Fibroblast of lung (primary cell): ENCODE results near the gene ZNF544. TPM values are rescaled to one million over a fixed set of nuclear protein-coding genes. Genes with fewer than 3 reads are reported as not detected.

Experiments used
- DNase-seq, 2 donors: peaks; one replicate each; pipeline versions ENCODE4 v3.0.0 to v3.0.0-alpha.2; 2010; ENCODE audit warnings: low read depth in 2 of 2
- H2AFZ ChIP-seq: 2 replicates; pipeline ENCODE4 v1.5.1; 2012; ENCODE audit warnings: low read length, control low read depth, inconsistent platforms
- H3K27ac ChIP-seq: 2 replicates; pipeline ENCODE4 v1.5.1; 2011; ENCODE audit warnings: low read length, control low read depth; ENCODE audit not compliant: insufficient read depth
- H3K27me3 ChIP-seq: 2 replicates; pipeline ENCODE4 v1.5.1; 2011; ENCODE audit warnings: mild to moderate bottlenecking, low read length; ENCODE audit not compliant: control insufficient read depth, insufficient read depth
- H3K36me3 ChIP-seq: 2 replicates; pipeline ENCODE4 v1.5.1; 2011; ENCODE audit warnings: low read length; ENCODE audit not compliant: control insufficient read depth, insufficient read depth
- H3K4me1 ChIP-seq: 2 replicates; pipeline ENCODE4 v1.5.1; 2011; ENCODE audit warnings: low read length; ENCODE audit not compliant: control insufficient read depth, insufficient read depth; ENCODE audit errors: extremely low read depth
- H3K4me2 ChIP-seq: 2 replicates; pipeline ENCODE4 v1.5.1; 2011; ENCODE audit warnings: low read length, control low read depth; ENCODE audit not compliant: insufficient read depth; ENCODE audit errors: extremely low read depth
- H3K4me3 ChIP-seq, 4 experiments: fragments of 200-600 bp in 1 of 4; sonication (generic) in 1 of 4; replicated peaks in 1 of 4; 2 replicates each; pipeline ENCODE4 v1.5.1; 2011 to 2016; ENCODE audit warnings: low read length in 4 of 4, low read depth in 3 of 4, mild to moderate bottlenecking in 3 of 4, control low read depth in 2 of 4, inconsistent platforms in 1 of 4, mixed read lengths in 1 of 4; ENCODE audit not compliant: insufficient read depth in 1 of 4; ENCODE audit errors: control extremely low read depth in 1 of 4
- H3K79me2 ChIP-seq: 2 replicates; pipeline ENCODE4 v1.5.1; 2012; ENCODE audit warnings: mild to moderate bottlenecking, low read length, inconsistent platforms; ENCODE audit not compliant: control insufficient read depth, insufficient read depth
- H3K9ac ChIP-seq: 2 replicates; pipeline ENCODE4 v1.5.1; 2011; ENCODE audit warnings: mild to moderate bottlenecking, low read length, control low read depth; ENCODE audit not compliant: insufficient read depth
- H3K9me3 ChIP-seq: 2 replicates; pipeline ENCODE4 v1.5.1; 2012; ENCODE audit warnings: low read depth, low read length; ENCODE audit not compliant: control insufficient read depth, insufficient read depth
- H4K20me1 ChIP-seq: 2 replicates; pipeline ENCODE4 v1.5.1; 2011; ENCODE audit warnings: low read length; ENCODE audit not compliant: control insufficient read depth, insufficient read depth; ENCODE audit errors: extremely low read depth
- CTCF ChIP-seq, 2 donors: IDR thresholded peaks in 1 of 2; conservative IDR thresholded peaks in 1 of 2; 1 replicate in 1 of 2; 2 replicates in 1 of 2; pipeline ENCODE4 v1.5.1; 2011 to 2012; ENCODE audit warnings: low read length in 2 of 2, control low read depth in 1 of 2, inconsistent platforms in 1 of 2, low read depth in 1 of 2, mild to moderate bottlenecking in 1 of 2
- EZH2 ChIP-seq: IDR thresholded peaks from 2 replicates; pipeline ENCODE4 v1.5.1; 2012; ENCODE audit warnings: low read length, control low read depth, mild to moderate bottlenecking; ENCODE audit errors: missing control alignments
- polyA minus RNA-seq: library from RNA; depleted of rRNA, polyadenylated mRNA; stranded (reverse); fragments of >200 nt; gene quantifications from 2 replicates; pipeline ENCODE4 v1.2.3, GENCODE V29; 2011; ENCODE audit warnings: low replicate concordance
- polyA plus RNA-seq, 2 donors: library from polyadenylated mRNA; depleted of rRNA in 1 of 2; stranded (reverse) in 1 of 2; unstranded in 1 of 2; fragments of >200 nt; gene quantifications; 2 replicates each; pipeline ENCODE4 v1.2.1, GENCODE V29; 2011 to 2012; ENCODE audit warnings: missing spikeins in 1 of 2
- total RNA-seq: library from RNA; depleted of rRNA; stranded (reverse); fragments of >200 nt; gene quantifications from 2 replicates; pipeline ENCODE4 v1.2.1, GENCODE V29; 2014

Gene ZNF544
- 34.4 and 40.8 TPM in 2 replicates for total RNA-seq
- 17.6 and 22.0 TPM in 2 replicates for polyA plus RNA-seq
- 17.7 and 20.2 TPM in 2 replicates for polyA plus RNA-seq (2012)
- polyA minus RNA-seq: 6.4 and 37.9 TPM in 2 replicates

GRCh38 chr19:58228585-58229254 is at the start of gene ZNF544:
Gene ZNF544 (plus strand): TSS chr19:58228914. CDS start chr19:58244024, 15,110 bp downstream.
- H3K27me3 ChIP-seq: no peaks in the 10 kb centered on the region

DNA sequence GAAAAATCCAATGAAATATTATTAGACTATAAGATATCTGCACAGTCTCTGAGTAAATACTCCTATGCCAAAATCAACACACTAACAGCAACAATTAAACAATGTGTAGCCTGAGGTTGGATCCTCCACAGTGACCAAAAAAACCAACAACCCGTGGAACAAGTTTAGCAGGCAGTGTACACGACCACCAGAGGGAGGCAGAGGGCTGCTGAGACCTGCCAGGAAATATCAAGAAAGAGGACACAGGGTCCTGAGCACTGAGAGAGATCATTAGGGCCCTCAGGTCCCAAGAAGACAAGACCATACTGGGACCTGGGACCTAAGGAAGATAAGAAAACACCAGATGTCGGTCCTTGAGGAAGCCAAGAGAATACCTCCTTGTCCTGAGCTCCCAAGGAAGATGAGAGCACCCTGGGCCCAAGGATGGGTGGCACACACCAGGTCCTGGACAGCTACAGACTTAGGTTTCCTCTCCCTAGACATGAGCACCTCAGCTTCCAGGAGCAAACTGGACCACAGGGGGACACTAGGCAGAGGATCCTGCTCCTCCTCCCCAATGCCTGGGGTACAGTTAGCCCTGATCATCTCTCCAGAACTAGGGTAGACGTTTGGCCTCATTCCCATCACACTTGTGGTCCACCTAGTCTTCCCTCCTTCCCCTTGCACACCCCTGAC is 46.7 kb upstream of the ZNF544 start:
- Histone ChIP-seq H3K4me3 (peak overlapping the region; percentile 52 to 92 (median 63)), H3K79me2 (peaks cover 12% of the 10 kb centered on the region), H3K9me3 (peaks cover 18% of the 10 kb centered on the region), H3K9ac (no peak overlapping the region), H4K20me1 (no peaks in the 10 kb centered on the region), H3K4me1 (no peaks in the 10 kb centered on the region), H3K27me3 (no peaks in the 10 kb centered on the region), H3K27ac (peak overlapping the region; percentile 70), H3K36me3 (peaks cover 6% of the 10 kb centered on the region), H3K4me2 (peak overlapping the region; percentile 21), H2AFZ (peak overlapping the region; percentile 83)
- TF ChIP-seq EZH2: no peak
- peak; percentile 37 to 40 for TF ChIP-seq CTCF (conservative IDR thresholded peaks at IDR 0.05 in 1 of 2, IDR thresholded peaks at IDR 0.05 in 1 of 2; ENCODE audit: low read depth in 1 of 2, low read length in 2 of 2)
- peak in 1 of 2 donors; percentile 20 for DNase-seq

More at GRCh38 chr19:58228585-58229254, at the start of gene ZNF544:
- peak; percentile 73 to 77 for DNase-seq
- Histone ChIP-seq H3K4me2 (peak within 1 kb of the TSS; percentile 98), H3K4me1 (peaks cover 3% of the 10 kb centered on the region), H3K9ac (peak within 1 kb of the TSS; percentile 75), H3K9me3 (no peaks in the 10 kb centered on the region), H3K4me3 (peak within 1 kb of the TSS; percentile 72 to 84 (median 76)), H3K36me3 (peaks cover 13% of the 10 kb centered on the region), H3K27ac (peak within 1 kb of the TSS; percentile 70), H2AFZ (peak within 1 kb of the TSS; percentile 88), H4K20me1 (no peaks in the 10 kb centered on the region), H3K79me2 (no peaks in the 10 kb centered on the region)
- TF ChIP-seq CTCF (conservative IDR thresholded peaks at IDR 0.05 in 1 of 2, IDR thresholded peaks at IDR 0.05 in 1 of 2; ENCODE audit: low read depth in 1 of 2, low read length in 2 of 2): peak; percentile 33 to 40
- TF ChIP-seq EZH2: no peak

DNA sequence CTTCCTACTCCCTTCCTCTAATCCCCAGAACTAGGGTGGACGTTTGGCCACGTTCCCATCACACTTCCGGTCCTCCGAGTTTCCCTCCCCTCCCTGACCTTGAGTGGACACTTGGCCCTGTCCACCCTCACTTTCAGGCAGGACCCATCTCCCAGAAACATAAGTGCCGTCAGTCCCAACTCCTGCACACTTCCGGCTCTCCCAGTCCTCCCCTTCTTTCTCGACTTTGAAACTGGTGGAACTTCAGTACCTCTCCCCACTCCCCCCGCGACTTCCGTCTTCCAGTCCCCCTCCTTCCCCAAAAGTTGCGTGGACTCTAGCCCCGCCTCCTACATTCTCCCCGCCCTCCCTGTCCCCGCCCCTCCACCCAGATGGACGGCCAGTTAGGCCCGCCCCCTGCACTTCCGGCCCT is 46.1 kb upstream of the ZNF544 start:
- DNase-seq: no peak
- peak overlapping the region; percentile 83 for H2AFZ ChIP-seq
- no peaks in the 10 kb centered on the region for H4K20me1 ChIP-seq
- no peak overlapping the region for H3K9ac ChIP-seq
- H3K9me3 ChIP-seq: peaks cover 19% of the 10 kb centered on the region
- peaks cover 12% of the 10 kb centered on the region for H3K79me2 ChIP-seq
- H3K27ac ChIP-seq: peak overlapping the region; percentile 96
- TF ChIP-seq EZH2: no peak
- TF ChIP-seq CTCF (conservative IDR thresholded peaks at IDR 0.05 in 1 of 2, IDR thresholded peaks at IDR 0.05 in 1 of 2; ENCODE audit: low read depth in 1 of 2, low read length in 2 of 2): no peak
- peak overlapping the region; percentile 21 for H3K4me2 ChIP-seq
- no peaks in the 10 kb centered on the region for H3K27me3 ChIP-seq
- no peaks in the 10 kb centered on the region for H3K4me1 ChIP-seq
- H3K4me3 ChIP-seq: peak overlapping the region; percentile 52 to 92 (median 63)
- peaks cover 6% of the 10 kb centered on the region for H3K36me3 ChIP-seq
